ENCODE results near the gene ZNF630.

DNA sequence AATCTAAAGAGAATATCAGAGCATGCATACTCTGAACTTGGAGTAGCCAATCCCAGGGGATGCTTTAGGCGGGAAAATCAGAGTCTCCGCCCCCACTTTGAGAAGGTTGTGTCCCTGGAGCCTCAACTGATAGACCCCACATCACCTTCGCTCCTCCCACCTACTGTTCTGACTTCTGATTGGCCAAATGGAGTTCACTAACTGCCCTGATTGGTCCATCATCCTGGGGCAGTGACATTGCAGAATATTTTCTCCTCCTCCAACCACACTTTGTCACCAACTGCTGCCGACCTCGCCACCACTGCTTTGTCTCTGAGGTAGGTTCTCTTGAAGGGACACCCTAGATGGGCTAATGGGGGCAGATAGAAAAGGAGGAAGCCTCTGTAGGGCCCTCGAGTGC, 36.3 kb upstream of the ZNF630 start:
- TF ChIP-seq POLR2AphosphoS5 (IDR thresholded peaks at IDR 0.05; ENCODE audit: borderline replicate concordance, low read depth, low read length) (no peak), EZH2 (IDR thresholded peaks at IDR 0.05) (no peak), FOXP2 (optimal IDR thresholded peaks at IDR 0.05; ENCODE audit: control extremely low read depth, extremely low read length, insufficient read depth) (no peak)
